HuH-7.5 (cell line): ENCODE results near the gene LHX4.

ENCODE experiments used
- DNase-seq: peaks from one replicate; pipeline ENCODE4 v3.0.0; 2011; ENCODE audit warnings: low spot score

LHX4 gene

DNA sequence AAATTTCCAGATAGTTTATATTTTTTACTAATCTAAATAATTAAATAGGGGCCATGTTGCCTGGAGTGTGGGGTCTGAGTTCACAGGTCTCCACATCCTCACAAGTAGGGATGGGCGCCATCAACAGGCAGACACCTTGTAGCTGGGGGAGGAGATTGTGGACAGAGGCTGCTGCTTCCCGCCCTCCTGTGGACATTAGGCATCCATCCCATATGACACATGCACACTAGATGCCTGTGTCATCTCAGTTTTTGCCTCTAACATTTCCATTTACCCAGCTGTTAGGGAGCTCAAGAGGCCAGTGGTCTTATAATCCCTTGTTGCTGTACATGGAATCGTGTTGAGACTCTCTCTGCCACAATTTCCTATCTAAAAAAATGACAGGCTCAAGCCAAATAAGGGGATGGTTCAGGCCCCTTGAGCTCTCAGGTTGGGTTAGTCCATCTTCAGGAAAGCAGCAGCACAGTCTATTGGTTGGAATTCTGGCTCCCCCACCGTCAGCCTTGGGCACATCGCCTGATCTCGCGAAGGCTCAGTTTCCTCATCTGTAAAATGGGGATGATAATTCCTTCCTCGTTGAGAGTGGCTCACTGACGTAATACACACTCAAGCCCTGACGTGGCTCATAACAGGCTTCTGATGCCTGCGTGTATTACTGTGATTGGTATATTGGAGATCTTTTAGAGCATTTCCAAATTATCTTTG, 13.6 kb downstream of the LHX4 start:
- no peak for DNase-seq

DNA sequence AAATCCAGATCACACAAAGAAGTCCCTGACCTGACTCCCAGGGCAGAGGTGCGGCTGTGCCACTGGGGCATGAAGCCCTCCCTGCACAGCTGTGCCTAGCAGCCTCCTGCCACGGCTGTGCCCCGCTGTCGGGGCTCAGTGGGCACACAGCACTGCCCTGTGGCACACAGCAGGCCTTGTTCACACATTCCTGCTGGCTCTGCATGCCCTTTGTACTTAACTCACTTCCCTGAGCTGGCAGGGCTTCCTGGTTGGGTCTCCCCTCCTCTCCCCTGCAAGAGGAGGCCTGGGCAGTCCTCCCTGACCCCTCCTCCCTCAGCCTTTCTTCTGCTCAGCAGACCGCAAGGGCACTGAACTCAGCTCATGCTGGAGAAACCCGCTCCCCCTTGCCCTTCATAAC, 14.8 kb downstream of the LHX4 start:
- DNase-seq: no peak

DNA sequence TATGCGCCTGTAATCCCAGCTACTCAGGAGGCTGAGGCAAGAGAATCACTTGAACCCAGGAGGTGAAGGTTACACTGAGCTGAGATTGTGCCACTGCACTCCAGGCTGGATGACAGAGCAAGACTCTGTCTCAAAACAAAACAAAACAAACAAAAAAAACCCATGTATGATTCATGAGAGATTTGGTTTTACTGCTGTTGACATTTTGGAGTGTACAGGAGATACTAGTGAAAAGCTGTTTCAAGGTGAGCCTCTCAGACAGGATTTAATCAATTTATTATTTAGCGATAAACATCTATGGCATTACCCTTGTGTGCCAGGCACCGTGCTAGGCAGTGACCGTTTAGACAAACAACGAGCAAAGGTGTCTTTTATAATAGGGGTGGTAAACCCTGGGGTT, 16.5 kb downstream of the LHX4 start:
- no peak for DNase-seq

DNA sequence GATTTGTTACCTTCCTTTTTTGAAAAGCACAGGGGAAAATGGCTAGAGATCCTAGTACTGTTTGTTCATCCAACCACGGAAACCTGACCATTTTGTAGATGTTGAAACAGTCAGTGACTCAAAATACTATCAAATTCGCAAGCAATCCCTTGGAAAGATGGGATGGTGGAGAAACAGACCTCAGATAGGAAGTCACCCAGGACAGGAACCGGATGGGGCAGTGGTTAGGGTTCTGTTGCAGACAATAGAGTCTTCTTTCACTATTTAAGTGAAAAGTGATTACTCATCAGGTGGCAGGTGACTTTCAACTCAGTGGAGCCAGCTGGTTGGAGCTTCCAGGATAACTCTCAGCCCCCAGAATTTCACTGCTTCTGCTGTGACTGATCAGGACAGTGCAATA, 17.0 kb downstream of the LHX4 start:
- no peak for DNase-seq

DNA sequence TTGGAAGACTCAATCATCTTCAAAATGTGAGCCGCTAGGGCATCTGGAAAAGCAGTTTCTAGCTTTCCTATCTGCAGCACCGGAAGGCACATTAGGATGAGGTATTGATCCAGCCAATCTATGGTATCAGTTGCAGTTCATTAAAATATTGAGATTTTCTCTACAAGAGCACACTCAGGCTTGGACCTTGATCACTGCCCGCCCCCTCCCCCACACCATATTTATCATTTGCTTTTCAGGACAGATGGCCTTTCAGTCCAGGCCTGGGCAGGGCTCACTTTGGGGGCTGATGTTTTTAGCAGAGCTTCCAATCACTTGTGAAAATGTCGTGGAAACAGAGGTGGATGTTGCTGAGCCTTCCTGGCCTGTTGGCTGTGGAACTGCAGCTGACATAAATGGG, 17.5 kb downstream of the LHX4 start:
- no peak for DNase-seq

DNA sequence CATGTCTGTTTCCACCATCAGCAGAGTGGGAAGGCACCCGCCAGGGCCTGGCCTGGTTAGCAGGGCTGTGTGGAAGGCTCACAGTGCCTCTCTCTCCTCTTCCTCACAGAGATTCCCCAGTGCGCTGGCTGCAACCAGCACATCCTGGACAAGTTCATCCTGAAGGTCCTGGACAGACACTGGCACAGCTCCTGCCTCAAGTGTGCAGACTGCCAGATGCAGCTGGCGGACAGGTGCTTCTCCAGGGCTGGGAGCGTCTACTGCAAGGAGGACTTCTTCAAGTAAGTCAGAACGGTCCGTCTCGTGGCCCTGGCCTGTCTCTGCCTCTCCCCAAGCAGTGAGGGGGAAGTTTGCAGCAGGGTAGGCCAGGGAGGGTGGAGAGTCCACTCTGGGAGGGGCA, 18.1 kb downstream of the LHX4 start:
- no peak for DNase-seq

DNA sequence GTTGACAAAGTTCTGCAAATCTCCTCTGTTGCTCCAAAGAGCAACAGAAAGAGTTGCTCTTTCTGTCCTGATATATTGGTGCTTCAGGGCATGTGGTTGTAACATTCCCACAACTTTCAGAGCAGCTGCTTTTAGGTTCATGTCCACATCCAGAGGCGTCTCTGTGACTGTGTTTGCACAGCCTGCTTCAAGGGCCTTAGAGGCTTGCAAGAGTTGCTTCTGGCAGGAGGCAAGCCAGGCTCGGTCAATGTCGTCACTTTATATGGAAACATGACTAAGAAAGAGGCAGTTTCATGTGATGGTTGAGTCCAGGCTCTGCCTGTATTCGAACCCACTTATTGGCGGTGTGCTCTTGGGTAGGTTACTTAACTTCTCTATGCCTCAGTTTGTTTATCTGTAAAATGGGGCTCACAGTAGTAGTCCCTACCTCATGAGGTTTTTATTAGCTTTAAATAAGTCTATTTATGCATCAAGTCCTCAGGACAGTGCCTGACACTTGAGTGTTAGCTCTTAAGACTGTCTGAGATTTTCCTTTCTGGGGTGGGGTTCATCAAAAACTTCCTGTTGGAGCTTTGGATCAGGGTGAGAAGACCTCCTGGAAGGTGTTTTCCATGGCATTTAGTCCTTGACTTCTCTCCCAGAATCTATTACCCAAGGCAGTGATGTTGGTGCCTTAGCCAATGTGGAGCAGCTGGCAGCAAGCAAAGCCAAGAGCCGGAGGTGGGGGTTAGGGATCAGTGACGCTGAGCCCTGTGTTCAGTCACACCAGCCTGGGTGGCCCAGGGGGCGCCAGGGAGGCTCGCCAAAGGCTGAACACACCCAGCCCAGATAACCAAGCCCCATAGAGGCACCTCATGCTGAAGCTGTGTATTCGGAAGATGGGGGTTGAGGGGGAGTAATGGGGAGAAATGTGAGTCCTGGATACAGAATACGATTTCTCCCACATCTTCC, 18.9 kb downstream of the LHX4 start:
- DNase-seq: no peak

DNA sequence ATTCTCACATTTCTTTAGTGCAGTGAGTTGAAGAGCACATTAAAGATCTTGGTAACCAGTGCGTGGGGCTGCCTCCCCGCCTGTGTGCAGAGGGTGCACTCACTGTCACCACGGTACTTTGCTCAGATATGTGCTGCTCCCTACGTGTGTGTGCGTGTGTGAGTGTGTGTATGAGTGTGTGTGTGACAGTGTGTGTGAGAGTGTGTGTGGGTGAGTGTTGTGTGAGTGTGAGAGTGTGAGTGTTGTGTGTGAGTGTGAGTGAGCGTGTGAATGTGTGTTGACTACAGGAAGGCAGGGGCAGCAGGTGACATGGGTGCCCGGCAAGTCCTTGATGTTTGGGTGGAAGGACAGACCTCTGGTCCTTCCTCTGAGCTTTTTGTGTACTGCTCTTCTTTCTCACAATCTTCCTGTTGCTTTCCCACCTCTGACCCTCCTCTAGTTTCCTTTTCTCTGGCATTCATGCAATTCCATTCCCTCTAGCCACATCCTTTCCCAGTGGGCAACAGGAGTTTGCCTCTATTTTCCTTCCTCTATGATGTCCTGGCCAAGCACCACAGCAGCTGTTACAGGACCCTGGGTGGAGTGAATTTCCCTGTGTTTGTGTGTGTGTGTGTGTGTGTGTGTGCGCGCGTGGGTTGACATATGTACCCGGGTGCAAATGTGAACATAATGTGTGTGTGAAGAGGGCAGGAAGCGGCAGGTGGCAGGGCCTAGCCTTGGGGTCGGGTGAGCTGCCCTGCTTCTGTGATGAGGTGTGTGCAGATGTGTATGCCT, 19.8 kb downstream of the LHX4 start:
- DNase-seq: no peak

DNA sequence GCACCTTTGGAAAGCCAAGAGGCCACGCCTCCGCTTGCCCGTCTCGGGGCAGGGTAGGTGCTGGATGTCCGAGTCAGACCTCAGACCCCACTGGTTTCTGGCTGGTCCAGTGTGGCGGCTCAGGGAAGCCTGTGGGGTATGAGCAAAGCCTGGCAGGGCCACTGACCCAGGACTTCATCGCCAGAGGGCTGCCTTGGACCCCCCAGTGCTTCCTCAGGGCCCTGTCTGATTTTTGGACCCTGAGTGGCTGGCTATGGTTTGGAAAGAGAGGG, 20.4 kb downstream of the LHX4 start:
- DNase-seq: no peak

DNA sequence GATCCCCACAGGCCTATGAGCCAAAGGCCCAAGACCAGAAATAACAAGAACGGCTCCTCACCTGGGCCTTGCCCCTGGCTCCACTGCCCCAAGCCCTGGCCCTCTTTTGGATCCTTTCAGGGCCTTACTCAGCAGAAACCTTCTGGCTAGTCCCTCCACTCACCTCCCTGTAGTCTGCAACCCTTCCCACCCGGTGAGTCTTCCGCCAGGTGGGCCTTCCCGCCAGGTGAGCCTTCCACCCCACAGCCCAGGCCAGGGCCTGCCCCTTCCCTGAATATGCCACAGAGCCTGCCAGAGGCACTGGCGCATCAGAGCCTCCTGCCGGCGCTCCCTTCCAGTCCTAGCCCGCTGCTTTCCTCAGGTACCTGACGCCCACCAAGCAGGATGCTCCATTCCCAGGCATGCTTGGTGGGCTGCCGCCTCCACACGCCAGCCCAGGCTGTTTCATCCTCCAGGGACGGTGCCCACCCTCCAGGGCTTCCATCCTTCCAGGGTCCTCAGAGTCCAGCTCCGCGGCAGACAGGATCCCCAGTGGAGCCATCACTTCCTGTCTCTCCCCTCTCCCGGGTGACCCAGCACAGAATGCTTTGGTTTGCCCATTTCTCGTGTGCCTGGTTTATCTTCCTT, 20.9 kb downstream of the LHX4 start:
- no peak for DNase-seq

DNA sequence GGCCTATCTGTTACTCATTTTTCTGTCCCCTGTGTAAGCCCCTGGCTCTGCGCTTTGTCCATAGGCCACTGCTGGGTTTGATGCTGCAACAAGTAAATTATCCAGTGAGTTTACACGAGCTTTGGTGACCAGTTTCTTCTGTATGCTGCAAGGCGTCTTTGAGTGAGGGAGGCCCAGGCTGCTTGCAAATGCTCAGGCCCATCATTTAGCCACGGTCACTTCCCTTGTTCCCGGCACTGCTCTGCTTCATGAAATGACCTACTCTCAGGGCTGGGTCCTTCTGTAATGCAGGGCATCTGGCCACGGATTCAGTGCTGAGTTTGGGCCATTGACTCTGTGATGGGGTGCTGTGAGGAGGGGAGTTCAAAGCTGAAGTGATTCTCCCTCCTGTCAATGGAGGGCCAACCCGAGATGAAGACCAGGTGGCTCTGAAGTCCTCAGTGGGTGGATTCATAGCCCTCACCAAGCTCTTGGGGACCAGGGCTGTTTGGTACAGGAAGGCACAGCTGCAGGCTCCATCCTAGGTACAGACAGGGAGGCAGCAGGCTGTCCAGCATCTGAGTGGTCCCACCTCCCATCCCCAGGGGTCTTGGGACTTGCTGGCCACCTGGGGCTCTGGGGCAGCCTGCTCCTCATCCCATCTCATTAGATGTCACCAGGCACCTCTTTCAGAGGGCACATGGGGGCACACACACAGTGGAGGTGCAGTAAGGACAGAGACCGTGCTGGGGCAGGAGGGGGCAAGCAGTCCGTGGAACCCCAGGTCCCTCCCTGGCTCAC, 21.7 kb downstream of the LHX4 start:
- no peak for DNase-seq

DNA sequence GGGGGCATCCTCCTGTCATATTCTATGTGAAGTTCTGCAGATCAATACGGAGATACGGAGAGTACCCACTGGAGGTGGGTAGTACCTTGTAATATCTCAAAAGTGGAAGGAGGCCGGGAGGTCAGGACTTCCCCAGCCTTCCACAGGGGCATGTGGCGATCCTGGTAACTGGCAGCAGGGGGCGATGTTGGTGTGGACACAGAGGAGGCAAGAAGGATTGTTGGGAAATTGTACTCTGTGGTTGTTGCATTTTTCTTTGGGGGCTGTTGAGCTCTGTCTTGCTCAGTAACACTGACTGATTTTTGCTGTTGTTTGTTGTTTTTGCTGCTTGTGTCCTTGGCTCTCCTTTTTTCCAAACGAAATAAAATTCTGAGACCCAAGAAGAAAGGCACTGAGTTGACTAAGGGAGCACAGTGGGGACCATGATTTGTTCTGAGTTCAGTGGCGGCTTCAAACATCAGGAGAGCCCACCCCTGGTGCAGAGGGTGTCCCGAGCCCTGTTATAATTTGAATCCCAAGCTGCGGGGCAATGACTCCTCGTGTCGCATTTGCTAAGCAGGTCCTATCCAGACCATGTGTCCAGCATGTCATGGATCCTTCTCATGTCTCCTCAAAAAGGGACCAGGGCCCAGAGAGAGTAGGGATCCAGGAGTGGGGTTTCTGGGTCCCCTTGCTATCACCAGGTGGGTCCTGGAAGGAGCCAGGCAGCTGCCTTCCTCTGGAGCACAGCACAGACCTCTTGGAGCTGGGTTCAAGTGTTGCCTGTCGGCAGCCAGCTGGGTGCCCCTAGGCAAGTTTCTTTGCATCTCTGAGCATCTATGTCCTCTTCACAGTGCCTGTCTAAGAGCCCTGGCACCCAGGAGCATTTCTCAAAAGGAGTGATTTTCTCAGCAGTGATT, 22.8 kb downstream of the LHX4 start:
- DNase-seq: peak; percentile 80

DNA sequence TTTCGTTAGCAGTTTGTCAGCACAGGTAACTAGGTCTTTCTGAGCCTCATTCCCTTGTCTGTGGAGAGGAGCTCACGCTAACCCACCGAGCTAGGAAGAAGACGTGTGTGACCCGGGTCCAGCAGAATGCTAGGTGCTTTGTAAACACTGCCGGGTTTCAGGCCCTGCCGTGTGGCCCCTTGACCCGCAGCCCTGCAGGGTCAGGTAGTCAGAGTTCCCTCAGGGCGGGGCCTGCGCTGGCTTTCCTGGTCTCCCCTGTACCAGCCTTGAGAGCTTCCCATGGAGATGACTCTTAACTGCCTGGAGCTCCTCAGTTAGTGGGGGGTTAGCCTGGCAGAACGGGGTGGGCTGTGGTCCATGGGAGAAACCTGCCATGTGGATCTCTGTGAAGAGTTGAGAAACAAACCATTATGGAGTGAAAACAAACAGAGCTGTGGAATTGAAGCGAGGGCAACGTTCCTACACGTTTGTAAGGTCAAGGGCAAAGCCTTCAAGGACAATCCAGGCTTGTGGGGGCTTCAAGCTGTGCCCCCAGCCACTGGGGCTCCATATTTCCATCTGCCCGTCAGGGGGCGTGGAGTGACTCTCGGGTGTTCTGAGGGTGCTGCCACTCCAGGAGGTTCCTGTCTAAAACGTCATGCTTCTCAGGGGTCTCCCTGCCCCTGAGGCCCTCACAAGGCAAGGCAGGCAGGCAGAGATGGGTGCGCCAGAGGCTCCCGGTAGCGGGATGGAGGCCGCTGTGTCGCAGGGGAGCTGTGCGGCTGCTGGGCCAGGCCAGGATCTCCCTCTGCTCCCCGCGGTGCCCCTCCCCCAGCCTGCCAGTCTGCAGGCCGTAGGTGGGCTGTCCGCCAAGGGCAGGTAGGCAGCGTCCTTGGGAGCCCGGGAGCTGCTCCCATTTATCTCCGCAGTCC, 23.8 kb downstream of the LHX4 start:
- peak; percentile 59 for DNase-seq

DNA sequence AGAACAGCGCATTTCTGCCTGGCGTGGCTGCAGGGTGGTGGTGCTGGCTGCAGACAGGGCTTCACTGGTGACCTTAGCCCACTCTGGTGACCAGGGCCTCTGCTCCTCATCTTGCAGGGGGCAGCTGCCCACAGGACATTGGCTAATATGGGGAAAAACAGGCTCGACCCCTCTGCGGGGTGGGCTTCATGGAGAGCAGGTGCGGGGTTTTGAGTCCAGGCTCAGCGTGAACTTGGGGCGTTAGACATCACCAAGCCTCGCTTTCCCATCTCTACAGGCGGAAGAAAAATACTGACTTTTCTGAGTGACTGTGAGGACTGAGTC, 24.4 kb downstream of the LHX4 start:
- DNase-seq: no peak

DNA sequence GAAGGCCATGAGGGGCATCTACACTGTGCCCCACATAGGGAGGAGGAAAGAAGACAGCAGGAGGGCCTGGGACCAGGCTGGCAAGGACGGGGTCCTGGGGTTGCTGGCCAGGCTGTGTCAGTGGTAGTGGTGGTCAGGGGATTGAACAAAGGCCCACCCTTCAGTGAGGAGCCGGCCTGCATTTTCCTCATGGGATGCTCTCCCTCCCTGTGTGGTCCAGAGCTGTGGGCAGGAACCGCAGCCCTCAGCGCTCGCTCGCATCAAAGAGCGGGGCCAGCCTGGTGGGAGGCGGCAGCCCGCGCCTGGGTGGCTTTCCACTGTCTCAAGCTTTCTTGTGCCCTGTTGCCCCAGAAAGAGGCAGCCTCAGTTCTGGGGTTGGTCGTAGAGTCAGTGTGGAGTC, 24.8 kb downstream of the LHX4 start:
- no peak for DNase-seq

DNA sequence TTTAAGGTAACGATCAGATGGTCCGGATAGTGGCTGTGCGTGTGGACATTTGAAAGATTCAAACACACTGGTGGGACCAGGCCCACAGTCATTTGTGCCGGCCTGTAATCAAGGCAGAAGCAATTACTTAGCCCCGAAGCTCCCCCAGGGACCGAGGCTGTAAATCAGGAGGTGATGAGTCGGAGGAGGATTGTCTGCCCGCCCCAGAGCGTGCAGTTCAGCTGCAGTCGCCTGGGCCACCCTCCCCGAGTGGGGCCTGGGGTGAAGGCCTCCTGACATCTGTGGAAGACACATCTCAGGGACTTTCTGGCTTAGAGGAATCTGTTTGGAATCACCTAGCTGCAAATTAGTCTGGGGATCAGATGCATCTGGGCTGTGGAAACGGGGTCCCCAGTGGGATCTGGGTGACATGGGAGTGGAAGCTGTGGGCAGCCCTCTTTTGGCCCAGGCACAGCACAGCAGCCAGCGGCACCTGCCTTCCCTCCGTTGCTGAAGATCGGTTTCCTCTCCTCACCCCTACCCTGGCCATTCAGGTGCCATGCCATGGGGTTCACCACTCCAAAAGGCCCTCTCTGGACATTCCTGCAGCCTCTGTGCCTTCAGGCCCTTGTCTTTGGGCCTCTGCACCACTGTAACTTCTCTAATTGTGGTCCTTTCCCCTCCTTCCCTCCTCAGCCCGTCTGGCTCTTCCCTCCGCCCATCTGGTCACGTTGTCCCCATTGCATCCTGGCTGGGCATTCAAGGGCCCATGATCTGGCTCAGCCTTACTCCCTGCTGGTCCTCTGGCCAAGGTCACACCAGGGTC, 25.7 kb downstream of the LHX4 start:
- DNase-seq: no peak

DNA sequence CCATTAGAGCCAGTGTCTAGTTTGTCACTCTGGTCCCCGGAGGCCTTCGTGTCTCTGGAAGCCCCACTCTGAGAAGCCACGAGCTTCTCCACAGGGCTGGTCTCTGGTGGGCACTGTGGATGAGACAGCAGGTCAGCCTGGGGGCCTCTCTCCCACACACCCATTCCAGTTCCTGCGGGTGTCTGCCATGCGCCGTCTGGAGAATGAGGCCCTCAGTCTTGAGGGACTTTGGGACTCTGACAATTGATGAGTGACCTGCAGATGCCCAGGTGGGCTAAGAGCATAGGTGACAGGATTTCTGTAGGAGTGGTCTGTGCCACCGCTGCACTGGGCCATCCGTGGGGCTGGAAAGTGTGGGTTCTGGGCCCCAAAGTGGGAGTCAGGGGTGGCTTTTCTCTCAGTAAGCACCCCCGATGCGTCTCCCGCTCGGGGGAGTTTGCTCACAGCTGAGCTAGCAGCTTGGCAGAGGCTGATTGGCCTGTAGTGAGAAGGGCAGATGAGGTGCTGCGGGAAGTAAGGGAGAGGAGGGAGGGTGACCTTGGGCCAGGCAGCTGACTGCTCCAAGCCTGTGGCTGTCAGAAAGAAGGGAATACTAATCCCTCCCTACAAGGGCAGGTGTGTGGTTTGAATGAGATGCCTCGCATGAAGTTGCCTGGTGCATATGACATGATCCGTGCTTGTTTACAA, 26.4 kb downstream of the LHX4 start:
- no peak for DNase-seq

DNA sequence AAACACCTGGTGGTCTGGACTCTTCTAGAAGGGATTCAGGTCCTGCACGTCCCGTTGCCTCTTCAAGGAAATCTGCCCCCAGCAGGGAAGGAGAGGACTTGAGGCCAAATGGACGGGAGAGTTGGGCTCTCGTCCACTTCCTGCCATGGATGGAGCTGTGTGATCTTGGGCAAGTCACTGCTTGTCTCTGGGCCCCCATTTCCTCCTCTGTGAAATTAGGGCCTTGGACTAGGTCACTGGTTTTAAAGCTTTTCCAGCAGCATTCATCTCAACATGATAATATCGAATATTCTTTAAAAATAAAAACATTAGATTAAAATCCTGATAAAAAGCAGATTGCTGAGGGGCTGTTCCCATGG, 26.9 kb downstream of the LHX4 start:
- no peak for DNase-seq
